ENCODE data around the gene JMY.
"Not testable (repeated sequence)": the region's sequence is repeated elsewhere in the genome, so short reads cannot be mapped to it uniquely, and the experiment has no call there.

JMY gene

GRCh38 chr5:79227484-79228025, 8.4 kb upstream of the JMY start:
- Mint-ChIP-seq H3K27ac (no peak overlapping the region), H3K9me3 (no peaks in the 10 kb centered on the region), H3K27me3 (no peaks in the 10 kb centered on the region), H3K36me3 (ENCODE audit: low read depth) (no peaks in the 10 kb centered on the region), H3K4me1 (ENCODE audit: low read depth) (peaks cover 11% of the 10 kb centered on the region), H3K4me3 (no peak overlapping the region)

DNA sequence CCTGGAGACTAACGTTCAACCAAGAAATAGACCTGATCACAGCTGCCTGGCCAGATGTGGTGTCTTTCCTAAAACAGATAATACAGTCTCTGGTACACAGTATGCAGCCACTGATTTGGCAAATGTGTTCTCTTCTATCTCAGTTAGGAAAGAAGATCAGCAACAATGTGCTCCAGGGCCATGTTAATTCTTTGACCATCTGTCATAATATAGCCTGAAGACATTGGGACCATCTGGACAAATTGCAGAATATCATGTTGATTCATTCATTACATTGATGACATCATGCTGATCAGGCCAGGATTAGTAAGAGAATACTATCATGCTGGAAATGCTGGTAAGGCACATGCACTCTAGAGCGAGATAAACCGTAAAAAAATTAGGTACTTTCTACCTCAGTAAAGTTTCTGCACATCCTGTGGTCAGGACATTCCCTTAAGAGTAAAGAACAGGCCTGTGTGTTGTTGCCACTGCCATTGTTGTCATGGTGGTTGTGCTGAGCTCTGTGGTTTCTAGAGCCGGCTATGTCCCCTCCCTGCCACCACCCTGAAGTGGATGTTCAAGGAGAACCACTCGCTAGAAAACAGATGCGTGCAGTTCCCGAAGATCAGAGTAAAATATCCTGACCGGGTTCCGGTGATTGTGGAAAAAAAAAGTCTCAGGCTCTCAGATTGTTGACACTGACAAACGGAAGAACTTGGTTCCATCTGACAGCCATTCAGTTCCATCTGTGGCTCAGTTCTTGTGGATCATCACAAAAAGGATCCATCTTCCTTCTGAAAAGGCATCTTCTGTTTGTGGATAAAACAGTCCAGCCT, 6.4 kb upstream of the JMY start:
- H3K27ac Mint-ChIP-seq: no peak overlapping the region
- no peaks in the 10 kb centered on the region for H3K9me3 Mint-ChIP-seq
- no peak overlapping the region for H3K4me3 Mint-ChIP-seq

DNA sequence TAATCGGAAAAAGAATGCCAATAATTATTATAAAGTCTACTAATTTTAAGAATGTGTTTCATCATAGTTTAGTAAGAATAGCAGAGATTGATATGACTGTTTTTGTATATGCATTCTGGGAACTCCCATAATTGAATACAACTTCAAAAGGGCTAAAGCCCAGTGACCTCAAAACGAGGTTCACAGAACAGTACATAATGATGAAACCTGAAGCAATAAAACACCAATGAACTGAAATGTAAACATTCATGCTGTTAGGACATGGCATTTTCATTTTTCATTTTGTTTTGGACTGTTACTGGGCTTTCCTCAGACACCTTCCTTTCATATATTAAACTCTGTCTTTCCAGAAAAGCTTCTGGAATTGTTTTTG, 684 bp upstream of the JMY start:
- Mint-ChIP-seq H3K4me1 (ENCODE audit: low read depth) (peaks cover 27% of the 10 kb centered on the region), H3K9me3 (no peaks in the 10 kb centered on the region), H3K36me3 (ENCODE audit: low read depth) (no peaks in the 10 kb centered on the region), H3K27me3 (no peaks in the 10 kb centered on the region), H3K4me3 (peak overlapping the region; percentile 96), H3K27ac (peak overlapping the region; percentile 97)

More for the DNA sequence above, 6.4 kb upstream of the JMY start:
- no peaks in the 10 kb centered on the region for H3K27me3 Mint-ChIP-seq
- no peaks in the 10 kb centered on the region for H3K36me3 Mint-ChIP-seq (ENCODE audit: low read depth)
- peaks cover 11% of the 10 kb centered on the region for H3K4me1 Mint-ChIP-seq (ENCODE audit: low read depth)

DNA sequence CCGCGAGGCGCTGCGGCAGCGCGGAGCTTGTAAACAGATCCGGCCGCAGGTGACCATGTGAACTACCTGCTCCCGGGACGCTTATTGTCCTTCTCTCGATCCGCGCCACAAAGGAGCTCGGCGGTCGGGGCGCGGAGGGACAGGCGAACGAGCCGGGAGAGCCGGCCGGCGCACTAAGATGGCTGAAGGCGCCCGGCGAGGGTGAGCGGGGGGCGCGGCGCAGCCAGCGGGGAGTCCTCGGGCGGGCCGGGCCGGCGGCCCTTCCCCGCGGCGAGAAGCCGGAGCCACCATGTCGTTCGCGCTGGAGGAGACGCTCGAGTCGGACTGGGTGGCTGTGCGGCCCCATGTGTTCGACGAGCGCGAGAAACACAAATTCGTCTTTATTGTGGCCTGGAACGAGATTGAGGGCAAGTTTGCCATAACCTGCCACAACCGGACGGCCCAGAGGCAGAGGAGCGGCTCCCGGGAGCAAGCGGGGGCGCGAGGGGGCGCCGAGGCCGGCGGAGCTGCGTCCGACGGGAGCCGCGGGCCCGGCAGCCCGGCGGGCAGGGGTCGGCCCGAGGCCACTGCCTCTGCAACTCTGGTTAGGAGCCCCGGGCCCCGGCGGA, 535 bp downstream of the JMY start:
- Mint-ChIP-seq H3K27me3 (no peaks in the 10 kb centered on the region), H3K9me3 (no peaks in the 10 kb centered on the region), H3K36me3 (ENCODE audit: low read depth) (no peaks in the 10 kb centered on the region)

DNA sequence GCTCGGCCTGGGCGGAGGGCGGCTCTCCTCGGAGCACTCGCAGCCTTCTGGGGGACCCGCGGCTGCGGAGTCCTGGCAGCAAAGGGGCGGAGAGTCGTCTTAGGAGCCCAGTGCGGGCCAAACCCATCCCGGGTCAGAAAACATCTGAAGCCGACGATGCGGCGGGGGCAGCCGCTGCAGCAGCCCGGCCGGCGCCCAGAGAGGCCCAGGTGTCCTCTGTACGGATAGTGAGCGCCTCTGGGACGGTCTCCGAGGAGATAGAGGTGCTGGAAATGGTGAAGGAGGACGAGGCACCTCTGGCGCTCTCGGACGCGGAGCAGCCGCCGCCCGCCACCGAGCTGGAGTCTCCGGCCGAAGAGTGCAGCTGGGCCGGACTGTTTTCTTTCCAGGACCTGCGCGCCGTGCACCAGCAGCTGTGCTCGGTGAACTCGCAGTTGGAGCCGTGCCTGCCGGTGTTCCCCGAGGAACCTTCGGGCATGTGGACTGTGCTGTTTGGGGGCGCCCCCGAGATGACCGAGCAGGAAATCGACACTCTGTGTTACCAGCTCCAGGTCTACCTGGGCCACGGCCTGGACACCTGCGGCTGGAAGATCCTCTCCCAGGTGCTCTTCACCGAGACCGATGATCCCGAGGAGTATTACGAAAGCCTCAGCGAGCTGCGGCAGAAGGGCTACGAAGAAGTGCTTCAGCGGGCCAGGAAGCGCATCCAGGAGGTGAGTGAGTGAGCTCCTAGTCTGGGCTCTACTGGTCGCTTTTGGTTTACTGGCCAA, 1.2 kb downstream of the JMY start:
- Mint-ChIP-seq H3K27me3 (no peaks in the 10 kb centered on the region), H3K4me1 (ENCODE audit: low read depth) (peaks cover 43% of the 10 kb centered on the region), H3K4me3 (peak overlapping the region; percentile 96), H3K36me3 (ENCODE audit: low read depth) (no peaks in the 10 kb centered on the region), H3K27ac (peak overlapping the region; percentile 82), H3K9me3 (no peaks in the 10 kb centered on the region)

More for the DNA sequence above, 535 bp downstream of the JMY start:
- Mint-ChIP-seq H3K27ac (peak overlapping the region; percentile 32), H3K4me1 (ENCODE audit: low read depth) (peaks cover 37% of the 10 kb centered on the region), H3K4me3 (peak overlapping the region; percentile 96)

- H3K36me3 Mint-ChIP-seq (ENCODE audit: low read depth): no peaks in the 10 kb centered on the region
- peaks cover 51% of the 10 kb centered on the region for H3K4me1 Mint-ChIP-seq (ENCODE audit: low read depth)
These were observed 2.0 kb downstream of the JMY start for GRCh38 chr5:79237740-79238560.

GRCh38 chr5:79240561-79240960, 4.6 kb downstream of the JMY start:
- H3K4me3 Mint-ChIP-seq: no peak overlapping the region
- no peaks in the 10 kb centered on the region for H3K27me3 Mint-ChIP-seq
- no peaks in the 10 kb centered on the region for H3K9me3 Mint-ChIP-seq
- H3K36me3 Mint-ChIP-seq (ENCODE audit: low read depth): no peaks in the 10 kb centered on the region
- H3K4me1 Mint-ChIP-seq (ENCODE audit: low read depth): peaks cover 72% of the 10 kb centered on the region
- no peak overlapping the region for H3K27ac Mint-ChIP-seq

More at GRCh38 chr5:79237740-79238560, 2.0 kb downstream of the JMY start:
- no peaks in the 10 kb centered on the region for H3K27me3 Mint-ChIP-seq
- H3K27ac Mint-ChIP-seq: peak overlapping the region; percentile 82
- no peaks in the 10 kb centered on the region for H3K9me3 Mint-ChIP-seq
- peak overlapping the region; percentile 96 for H3K4me3 Mint-ChIP-seq

- Mint-ChIP-seq H3K4me1 (ENCODE audit: low read depth) (peaks cover 79% of the 10 kb centered on the region), H3K27me3 (no peaks in the 10 kb centered on the region), H3K27ac (no peak overlapping the region), H3K36me3 (ENCODE audit: low read depth) (no peaks in the 10 kb centered on the region), H3K9me3 (no peaks in the 10 kb centered on the region), H3K4me3 (no peak overlapping the region)
These were observed 5.6 kb downstream of the JMY start for GRCh38 chr5:79241535-79241979.

- Mint-ChIP-seq H3K9me3 (no peaks in the 10 kb centered on the region), H3K4me1 (ENCODE audit: low read depth) (peaks cover 79% of the 10 kb centered on the region), H3K27me3 (no peaks in the 10 kb centered on the region), H3K36me3 (ENCODE audit: low read depth) (no peaks in the 10 kb centered on the region), H3K27ac (no peak overlapping the region), H3K4me3 (no peak overlapping the region)
These were observed 6.5 kb downstream of the JMY start for GRCh38 chr5:79242242-79243039.

DNA sequence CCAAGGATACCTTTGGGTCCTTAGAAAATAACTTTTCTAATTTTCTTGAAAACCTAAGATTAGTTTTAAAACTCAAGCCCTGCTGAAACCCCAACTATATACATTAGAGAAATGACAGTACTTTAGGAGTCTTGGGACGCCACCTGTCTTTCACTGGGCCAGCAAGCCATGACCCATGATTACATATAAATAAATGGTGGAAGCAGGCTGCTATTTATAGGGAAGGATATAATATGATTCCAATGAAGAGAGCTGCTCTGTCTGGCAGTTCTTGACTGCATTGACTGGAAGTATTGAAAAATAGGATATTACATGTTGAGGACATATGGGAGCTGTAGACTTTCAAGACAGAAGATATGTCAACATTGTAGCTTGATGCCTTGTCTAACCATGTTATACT, 7.3 kb downstream of the JMY start:
- no peaks in the 10 kb centered on the region for H3K27me3 Mint-ChIP-seq
- H3K36me3 Mint-ChIP-seq (ENCODE audit: low read depth): no peaks in the 10 kb centered on the region
- peaks cover 72% of the 10 kb centered on the region for H3K4me1 Mint-ChIP-seq (ENCODE audit: low read depth)
- no peaks in the 10 kb centered on the region for H3K9me3 Mint-ChIP-seq
- no peak overlapping the region for H3K4me3 Mint-ChIP-seq
- H3K27ac Mint-ChIP-seq: no peak overlapping the region

GRCh38 chr5:79254067-79254466, 18.1 kb downstream of the JMY start:
- H3K27ac Mint-ChIP-seq: peak overlapping the region; percentile 54
- H3K4me1 Mint-ChIP-seq (ENCODE audit: low read depth): peaks cover 42% of the 10 kb centered on the region
- H3K9me3 Mint-ChIP-seq, H3K4me3 Mint-ChIP-seq, H3K27me3 Mint-ChIP-seq: not testable (repeated sequence)
- peaks cover 17% of the 10 kb centered on the region for H3K36me3 Mint-ChIP-seq (ENCODE audit: low read depth)

- H3K9me3 Mint-ChIP-seq: no peaks in the 10 kb centered on the region
- H3K36me3 Mint-ChIP-seq (ENCODE audit: low read depth): peaks cover 17% of the 10 kb centered on the region
These were observed 20.0 kb downstream of the JMY start for GRCh38 chr5:79255786-79256557.

DNA sequence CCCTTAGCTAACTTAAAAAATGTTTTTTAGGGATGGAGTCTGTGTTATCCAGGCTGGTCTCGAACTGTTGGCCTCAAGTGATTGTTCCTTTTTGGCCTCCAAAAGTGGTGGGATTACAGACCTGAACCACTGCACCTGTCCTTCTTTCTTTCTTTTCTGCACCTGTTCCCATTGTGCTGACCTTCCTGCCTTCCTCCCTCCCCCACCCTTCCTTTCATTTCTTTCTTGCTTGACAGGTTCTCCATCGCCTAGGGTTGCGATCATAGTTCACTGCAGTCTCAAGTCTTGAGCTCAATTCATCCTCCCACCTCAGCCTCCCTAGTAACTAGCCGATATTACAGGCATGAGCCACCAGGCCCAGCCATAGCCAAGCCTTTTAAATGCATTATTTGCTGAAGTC, 20.6 kb downstream of the JMY start:
- Mint-ChIP-seq H3K27ac (no peak overlapping the region), H3K27me3 (no peaks in the 10 kb centered on the region), H3K4me3 (no peak overlapping the region), H3K36me3 (ENCODE audit: low read depth) (peaks cover 17% of the 10 kb centered on the region), H3K4me1 (ENCODE audit: low read depth) (peaks cover 30% of the 10 kb centered on the region), H3K9me3 (no peaks in the 10 kb centered on the region)

More at GRCh38 chr5:79255786-79256557, 20.0 kb downstream of the JMY start:
- H3K27me3 Mint-ChIP-seq: no peaks in the 10 kb centered on the region
- H3K4me1 Mint-ChIP-seq (ENCODE audit: low read depth): peaks cover 28% of the 10 kb centered on the region
- H3K27ac Mint-ChIP-seq: peak overlapping the region; percentile 52
- no peak overlapping the region for H3K4me3 Mint-ChIP-seq
